Smooth muscle cell (in vitro differentiated cells): ENCODE measurements around the gene DCXR. TPM values are rescaled to one million over a fixed set of nuclear protein-coding genes. Genes with fewer than 3 reads are reported as not detected.

ENCODE experiments used
- DNase-seq: peaks from one replicate; lab custom pipeline; 2025; ENCODE audit not compliant: unreplicated experiment; lab: John Stamatoyannopoulos, UW
- H2AFZ ChIP-seq: fragments of 200-600 bp; sonication (generic); 2 replicates; pipeline ENCODE4 v1.6.0; 2016; ENCODE audit warnings: antibody characterized with exemption, low read depth, mild to moderate bottlenecking
- H3F3A ChIP-seq: fragments of 200-600 bp; sonication (generic); 2 replicates; pipeline ENCODE4 v1.6.0; 2017; ENCODE audit warnings: antibody characterized with exemption, low read depth
- H3K27ac ChIP-seq: fragments of 200-600 bp; sonication (generic); 2 replicates; pipeline ENCODE4 v1.5.1; 2016; ENCODE audit warnings: low read depth, mild to moderate bottlenecking
- H3K27me3 ChIP-seq: fragments of 200-600 bp; sonication (generic); 2 replicates; pipeline ENCODE4 v1.6.1; 2016; ENCODE audit warnings: low read depth, mild to moderate bottlenecking
- H3K36me3 ChIP-seq: fragments of 200-600 bp; sonication (generic); 2 replicates; pipeline ENCODE4 v1.5.1; 2016; ENCODE audit warnings: low read depth
- H3K4me1 ChIP-seq: fragments of 200-600 bp; sonication (generic); 2 replicates; pipeline ENCODE4 v1.5.1; 2016; ENCODE audit warnings: low read depth
- H3K4me2 ChIP-seq: fragments of 200-600 bp; sonication (generic); 2 replicates; pipeline ENCODE4 v1.6.0; 2016; ENCODE audit warnings: mild to moderate bottlenecking
- H3K4me3 ChIP-seq: fragments of 200-600 bp; sonication (generic); 2 replicates; pipeline ENCODE4 v1.5.1; 2016; ENCODE audit warnings: mild to moderate bottlenecking
- H3K79me2 ChIP-seq: fragments of 200-600 bp; sonication (generic); 2 replicates; pipeline ENCODE4 v1.6.0; 2016; ENCODE audit warnings: low read depth, mild to moderate bottlenecking
- H3K9ac ChIP-seq: fragments of 200-600 bp; sonication (generic); 2 replicates; pipeline ENCODE4 v1.6.0; 2016; ENCODE audit warnings: low read depth
- H3K9me3 ChIP-seq: fragments of 200-600 bp; sonication (generic); replicated peaks from 2 replicates; pipeline ENCODE4 v1.5.1; 2016; ENCODE audit warnings: low read depth
- H4K20me1 ChIP-seq: fragments of 200-600 bp; sonication (generic); 2 replicates; pipeline ENCODE4 v1.6.0; 2016; ENCODE audit warnings: low read depth
- CTCF ChIP-seq: fragments of 200-600 bp; sonication (generic); IDR thresholded peaks from 2 replicates; pipeline ENCODE4 v1.5.1; 2017; ENCODE audit warnings: borderline replicate concordance, mild to moderate bottlenecking, antibody characterized with exemption; ENCODE audit not compliant: insufficient read depth, poor library complexity, severe bottlenecking
- WGBS: methylation state at CpG from one replicate; pipeline ENCODE4 v1.1.7; 2016; ENCODE audit warnings: low lambda C conversion rate; 5-methylcytosine and 5-hydroxymethylcytosine counted together
- polyA plus RNA-seq: library from polyadenylated mRNA; unstranded; fragments of >200 nt; fragmentation: Nextera tagmentation; extraction: Ambion mirVana; gene quantifications from 2 replicates; pipeline ENCODE4 v1.2.1, GENCODE V29; 2016
- total RNA-seq: library from RNA; depleted of rRNA; stranded (reverse); fragments of >200 nt; gene quantifications from 2 replicates; pipeline ENCODE4 v1.2.3, GENCODE V29; 2014

Gene DCXR
- total and polyA plus RNA-seq, 2 experiments from 2014 or later: 34.9 to 89.4 TPM

GRCh38 chr17:82062984-82063368 lies 25.5 kb upstream of the DCXR start:
- no peak for DNase-seq
- Histone ChIP-seq H3K9ac (no peak overlapping the region), H3K36me3 (no peaks in the 10 kb centered on the region), H3F3A (no peaks in the 10 kb centered on the region), H2AFZ (no peak overlapping the region), H3K9me3 (no peaks in the 10 kb centered on the region), H3K4me1 (peaks cover 6% of the 10 kb centered on the region), H3K27me3 (no peaks in the 10 kb centered on the region), H3K4me2 (no peak overlapping the region), H3K4me3 (no peak overlapping the region), H3K79me2 (peaks cover 5% of the 10 kb centered on the region), H4K20me1 (no peaks in the 10 kb centered on the region), H3K27ac (no peak overlapping the region)
- WGBS: 98% methylated on average over 9 of the region's 9 CpGs
- TF ChIP-seq CTCF: no peak

- Histone ChIP-seq H3K4me3 (no peak overlapping the region), H3K36me3 (no peaks in the 10 kb centered on the region), H2AFZ (no peak overlapping the region), H3K27me3 (no peaks in the 10 kb centered on the region), H3K9me3 (no peaks in the 10 kb centered on the region), H3F3A (no peaks in the 10 kb centered on the region), H3K9ac (no peak overlapping the region), H3K4me1 (peaks cover 6% of the 10 kb centered on the region), H4K20me1 (no peaks in the 10 kb centered on the region), H3K4me2 (no peak overlapping the region), H3K79me2 (peaks cover 5% of the 10 kb centered on the region), H3K27ac (no peak overlapping the region)
- 96% methylated on average over 23 of the region's 24 CpGs for WGBS
- no peak for DNase-seq
- no peak for TF ChIP-seq CTCF
Observed at GRCh38 chr17:82062076-82062983, 24.8 kb upstream of the DCXR start.

GRCh38 chr17:82061047-82061925 lies 23.8 kb upstream of the DCXR start:
- no peak for DNase-seq
- Histone ChIP-seq H3K4me1 (peaks cover 6% of the 10 kb centered on the region), H3K4me3 (no peak overlapping the region), H3K79me2 (peaks cover 5% of the 10 kb centered on the region), H3K36me3 (no peaks in the 10 kb centered on the region), H3K27ac (no peak overlapping the region), H2AFZ (no peak overlapping the region), H3K27me3 (no peaks in the 10 kb centered on the region), H3K9me3 (no peaks in the 10 kb centered on the region), H3K4me2 (no peak overlapping the region), H4K20me1 (no peaks in the 10 kb centered on the region), H3K9ac (no peak overlapping the region), H3F3A (no peaks in the 10 kb centered on the region)
- WGBS: 97% methylated on average over 34 of the region's 34 CpGs
- TF ChIP-seq CTCF: no peak
